BLaER1 (cell line): ENCODE measurements around the gene GPR61.

Source experiments
- H3K27ac ChIP-seq: shearing (Covaris generic); formaldehyde crosslinking; 2 replicates; pipeline ENCODE4 v1.8.1; 2022
- H3K27me3 ChIP-seq: shearing (Covaris generic); formaldehyde crosslinking; 2 replicates; pipeline ENCODE4 v1.8.1; 2022
- H3K36me3 ChIP-seq: shearing (Covaris generic); formaldehyde crosslinking; 2 replicates; pipeline ENCODE4 v1.8.1; 2022
- H3K4me1 ChIP-seq: shearing (Covaris generic); formaldehyde crosslinking; 2 replicates; pipeline ENCODE4 v1.8.1; 2022
- H3K4me2 ChIP-seq: shearing (Covaris generic); formaldehyde crosslinking; 2 replicates; pipeline ENCODE4 v1.8.1; 2022
- H3K4me3 ChIP-seq: shearing (Covaris generic); formaldehyde crosslinking; 2 replicates; pipeline ENCODE4 v1.8.1; 2022
- H3K9ac ChIP-seq: shearing (Covaris generic); formaldehyde crosslinking; 2 replicates; pipeline ENCODE4 v1.8.1; 2022
- H3K9me3 ChIP-seq: shearing (Covaris generic); formaldehyde crosslinking; 2 replicates; pipeline ENCODE4 v1.8.1; 2022
- H4K20me1 ChIP-seq: shearing (Covaris generic); formaldehyde crosslinking; 2 replicates; pipeline ENCODE4 v1.8.1; 2022
- Cebpa-rat ChIP-seq: shearing (Covaris generic); IDR thresholded peaks from 2 replicates; pipeline ENCODE4 v1.8.1; 2022

Gene GPR61

GRCh38 chr1:109508001-109508872, 31.4 kb upstream of the GPR61 start:
- Histone ChIP-seq H3K4me2 (peak overlapping the region; percentile 94), H3K9ac (no peak overlapping the region), H3K9me3 (no peaks in the 10 kb centered on the region), H3K4me3 (0 out of 2 replicates have a peak overlapping the region, but pooled peaks have one; percentile 81), H4K20me1 (no peaks in the 10 kb centered on the region), H3K27ac (no peak overlapping the region), H3K4me1 (peaks cover 30% of the 10 kb centered on the region), H3K36me3 (0 out of 2 replicates have a peak, but pooled peaks cover 8% of the 10 kb centered on the region), H3K27me3 (no peaks in the 10 kb centered on the region)
- no peak for TF ChIP-seq Cebpa-rat

- Histone ChIP-seq H3K9ac (peak overlapping the region; percentile 77), H3K4me3 (peak overlapping the region; percentile 81), H3K36me3 (0 out of 2 replicates have a peak, but pooled peaks cover 8% of the 10 kb centered on the region), H3K27ac (no peak overlapping the region), H4K20me1 (no peaks in the 10 kb centered on the region), H3K4me2 (peak overlapping the region; percentile 94), H3K9me3 (no peaks in the 10 kb centered on the region), H3K4me1 (peaks cover 24% of the 10 kb centered on the region), H3K27me3 (no peaks in the 10 kb centered on the region)
- no peak for TF ChIP-seq Cebpa-rat
Observed at GRCh38 chr1:109508873-109509175, 30.8 kb upstream of the GPR61 start.

GRCh38 chr1:109509176-109510134, 30.2 kb upstream of the GPR61 start, which contains the start of gene AMIGO1:
TSS of gene AMIGO1 (minus strand) at chr1:109509727. CDS start at chr1:109508912, 815 bp downstream.
- H3K9me3 ChIP-seq, result no peaks in the 10 kb centered on the region
- H3K36me3 ChIP-seq, result 0 out of 2 replicates have a peak, but pooled peaks cover 8% of the 10 kb centered on the region
- no peak for TF ChIP-seq Cebpa-rat
- H3K9ac ChIP-seq, result peak within 1 kb of the TSS; percentile 77
- no peaks in the 10 kb centered on the region for H4K20me1 ChIP-seq
- peaks cover 18% of the 10 kb centered on the region for H3K4me1 ChIP-seq
- peak within 1 kb of the TSS; percentile 69 for H3K27ac ChIP-seq
- H3K4me2 ChIP-seq, result peak within 1 kb of the TSS; percentile 94
- H3K4me3 ChIP-seq, result peak within 1 kb of the TSS; percentile 81
- no peaks in the 10 kb centered on the region for H3K27me3 ChIP-seq

GRCh38 chr1:109513110-109513710, 26.5 kb upstream of the GPR61 start:
- Histone ChIP-seq H3K27ac (no peak overlapping the region), H3K9ac (no peak overlapping the region), H3K4me1 (peaks cover 17% of the 10 kb centered on the region), H3K9me3 (no peaks in the 10 kb centered on the region), H4K20me1 (no peaks in the 10 kb centered on the region), H3K4me2 (no peak overlapping the region), H3K27me3 (no peaks in the 10 kb centered on the region), H3K4me3 (no peak overlapping the region), H3K36me3 (no peaks in the 10 kb centered on the region)
- no peak for TF ChIP-seq Cebpa-rat

- H3K4me3 ChIP-seq, result no peak overlapping the region
- H3K9me3 ChIP-seq, result no peaks in the 10 kb centered on the region
- TF ChIP-seq Cebpa-rat, result no peak
- H3K4me1 ChIP-seq, result peaks cover 7% of the 10 kb centered on the region
- no peak overlapping the region for H3K9ac ChIP-seq
- H4K20me1 ChIP-seq, result no peaks in the 10 kb centered on the region
- H3K4me2 ChIP-seq, result no peak overlapping the region
- no peaks in the 10 kb centered on the region for H3K27me3 ChIP-seq
- H3K27ac ChIP-seq, result no peak overlapping the region
- H3K36me3 ChIP-seq, result no peaks in the 10 kb centered on the region
Observed at GRCh38 chr1:109514846-109515245, 24.8 kb upstream of the GPR61 start.

GRCh38 chr1:109516872-109517271, 22.8 kb upstream of the GPR61 start:
- Histone ChIP-seq H3K27ac (no peak overlapping the region), H3K9me3 (no peaks in the 10 kb centered on the region)

GRCh38 chr1:109517337-109517736, 22.3 kb upstream of the GPR61 start:
- TF ChIP-seq Cebpa-rat, result no peak
- Histone ChIP-seq H3K27me3 (no peaks in the 10 kb centered on the region), H3K4me3 (no peak overlapping the region), H3K4me1 (no peaks in the 10 kb centered on the region), H3K36me3 (no peaks in the 10 kb centered on the region), H3K9ac (no peak overlapping the region), H3K4me2 (no peak overlapping the region), H3K9me3 (no peaks in the 10 kb centered on the region), H3K27ac (no peak overlapping the region), H4K20me1 (no peaks in the 10 kb centered on the region)

More at GRCh38 chr1:109516872-109517271, 22.8 kb upstream of the GPR61 start:
- H3K4me1 ChIP-seq, result no peaks in the 10 kb centered on the region
- H3K9ac ChIP-seq, result no peak overlapping the region
- TF ChIP-seq Cebpa-rat, result no peak
- no peaks in the 10 kb centered on the region for H4K20me1 ChIP-seq
- H3K36me3 ChIP-seq, result no peaks in the 10 kb centered on the region
- H3K27me3 ChIP-seq, result no peaks in the 10 kb centered on the region
- no peak overlapping the region for H3K4me3 ChIP-seq
- H3K4me2 ChIP-seq, result no peak overlapping the region

GRCh38 chr1:109521002-109521951, 18.4 kb upstream of the GPR61 start:
- H3K4me1 ChIP-seq, result no peaks in the 10 kb centered on the region
- no peak overlapping the region for H3K4me3 ChIP-seq
- no peaks in the 10 kb centered on the region for H4K20me1 ChIP-seq
- no peaks in the 10 kb centered on the region for H3K36me3 ChIP-seq
- no peak overlapping the region for H3K27ac ChIP-seq
- TF ChIP-seq Cebpa-rat, result no peak
- H3K4me2 ChIP-seq, result no peak overlapping the region
- no peaks in the 10 kb centered on the region for H3K9me3 ChIP-seq
- no peak overlapping the region for H3K9ac ChIP-seq
- no peaks in the 10 kb centered on the region for H3K27me3 ChIP-seq

GRCh38 chr1:109522026-109522425, 17.6 kb upstream of the GPR61 start:
- Histone ChIP-seq H3K27ac (no peak overlapping the region), H3K4me3 (no peak overlapping the region), H4K20me1 (no peaks in the 10 kb centered on the region), H3K36me3 (no peaks in the 10 kb centered on the region), H3K9ac (no peak overlapping the region), H3K9me3 (no peaks in the 10 kb centered on the region), H3K4me1 (peaks cover 1% of the 10 kb centered on the region), H3K4me2 (no peak overlapping the region), H3K27me3 (no peaks in the 10 kb centered on the region)
- no peak for TF ChIP-seq Cebpa-rat
